Measurements from ENCODE around the gene PAM16.

The PAM16 gene

GRCh38 chr16:4293181-4293716 lies 57.9 kb downstream of the PAM16 start:
- no peak overlapping the region for H3K4me3 ChIP-seq
- H3K27me3 ChIP-seq, result no peaks in the 10 kb centered on the region
- H3K4me2 ChIP-seq, result peak overlapping the region; percentile 55
- no peaks in the 10 kb centered on the region for H3K9me3 ChIP-seq
- H3K9ac ChIP-seq, result peak overlapping the region; percentile 54; the same call in 1 of the 2 replicates
- H4K20me1 ChIP-seq, result peaks cover 19% of the 10 kb centered on the region; the same call in 1 of the 2 replicates
- H3K4me1 ChIP-seq, result peaks cover 70% of the 10 kb centered on the region
- TF ChIP-seq Cebpa-rat (IDR thresholded peaks at IDR 0.05), result no peak
- H3K36me3 ChIP-seq, result peaks cover 4% of the 10 kb centered on the region; the same call in 1 of the 2 replicates
- peak overlapping the region; percentile 33; the same call in 1 of the 2 replicates for H3K27ac ChIP-seq

GRCh38 chr16:4291699-4292098 lies 59.4 kb downstream of the PAM16 start:
- H4K20me1 ChIP-seq, result peaks cover 13% of the 10 kb centered on the region; the same call in 1 of the 2 replicates
- no peak overlapping the region for H3K4me2 ChIP-seq
- H3K9me3 ChIP-seq, result no peaks in the 10 kb centered on the region
- no peaks in the 10 kb centered on the region for H3K27me3 ChIP-seq
- H3K9ac ChIP-seq, result no peak overlapping the region
- no peaks in the 10 kb centered on the region for H3K36me3 ChIP-seq
- no peak overlapping the region for H3K27ac ChIP-seq
- H3K4me1 ChIP-seq, result peaks cover 71% of the 10 kb centered on the region
- H3K4me3 ChIP-seq, result no peak overlapping the region
- no peak for TF ChIP-seq Cebpa-rat (IDR thresholded peaks at IDR 0.05)
